ENCODE data around the gene CACYBP. TPM values are rescaled to one million over a fixed set of nuclear protein-coding genes. Genes with fewer than 3 reads are reported as not detected.

Gene CACYBP
- polyA plus RNA-seq, 1 donor (not counting 4 experiments of a cell fraction or from before 2014, with no cell fraction given) = 59.3 TPM

DNA sequence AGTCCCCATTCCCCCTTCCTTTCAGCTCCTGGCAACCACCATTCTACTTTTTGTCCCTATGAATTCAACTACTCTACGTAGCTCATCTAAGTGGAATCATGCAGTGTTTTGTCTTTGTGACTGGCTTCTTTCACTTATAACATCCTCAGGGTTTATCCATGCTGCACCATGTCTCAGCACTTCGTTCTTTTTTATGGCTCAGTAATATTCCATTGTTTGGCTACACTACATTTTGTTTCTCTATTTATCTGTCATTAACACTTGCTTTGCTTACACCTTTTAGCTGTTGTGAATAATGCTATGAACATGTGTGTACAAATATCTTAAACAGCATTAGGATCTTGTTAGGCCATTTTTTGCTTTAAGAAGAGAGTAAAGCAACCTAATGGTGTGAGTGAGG lies 25.0 kb downstream of the CACYBP start:
- H3K9me3 ChIP-seq (ENCODE audit: control insufficient read depth, low read depth, low read length) = no peaks in the 10 kb centered on the region
- H4K20me1 ChIP-seq (ENCODE audit: control insufficient read depth, extremely low read depth, insufficient read depth, low read length) = no peaks in the 10 kb centered on the region
- no peak overlapping the region for H2AFZ ChIP-seq (ENCODE audit: control insufficient read depth, low read length)
- H3K9me1 ChIP-seq (ENCODE audit: control insufficient read depth, extremely low read depth, insufficient read depth, low read length) = no peaks in the 10 kb centered on the region
- no peak overlapping the region for H3K9ac ChIP-seq (ENCODE audit: control insufficient read depth, extremely low read depth, insufficient read depth, low read length)
- peaks cover 29% of the 10 kb centered on the region for H3K79me2 ChIP-seq (ENCODE audit: control insufficient read depth, insufficient read depth, low read length)
- no peaks in the 10 kb centered on the region for H3K36me3 ChIP-seq (ENCODE audit: control insufficient read depth in 2 of 2, extremely low read depth in 1 of 2, insufficient read depth in 2 of 2, low read length in 2 of 2)
- TF ChIP-seq, protein P1, sequence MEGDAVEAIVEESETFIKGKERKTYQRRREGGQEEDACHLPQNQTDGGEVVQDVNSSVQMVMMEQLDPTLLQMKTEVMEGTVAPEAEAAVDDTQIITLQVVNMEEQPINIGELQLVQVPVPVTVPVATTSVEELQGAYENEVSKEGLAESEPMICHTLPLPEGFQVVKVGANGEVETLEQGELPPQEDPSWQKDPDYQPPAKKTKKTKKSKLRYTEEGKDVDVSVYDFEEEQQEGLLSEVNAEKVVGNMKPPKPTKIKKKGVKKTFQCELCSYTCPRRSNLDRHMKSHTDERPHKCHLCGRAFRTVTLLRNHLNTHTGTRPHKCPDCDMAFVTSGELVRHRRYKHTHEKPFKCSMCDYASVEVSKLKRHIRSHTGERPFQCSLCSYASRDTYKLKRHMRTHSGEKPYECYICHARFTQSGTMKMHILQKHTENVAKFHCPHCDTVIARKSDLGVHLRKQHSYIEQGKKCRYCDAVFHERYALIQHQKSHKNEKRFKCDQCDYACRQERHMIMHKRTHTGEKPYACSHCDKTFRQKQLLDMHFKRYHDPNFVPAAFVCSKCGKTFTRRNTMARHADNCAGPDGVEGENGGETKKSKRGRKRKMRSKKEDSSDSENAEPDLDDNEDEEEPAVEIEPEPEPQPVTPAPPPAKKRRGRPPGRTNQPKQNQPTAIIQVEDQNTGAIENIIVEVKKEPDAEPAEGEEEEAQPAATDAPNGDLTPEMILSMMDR (optimal IDR thresholded peaks at IDR 0.05 in 1 of 3, IDR thresholded peaks at IDR 0.05 in 1 of 3, conservative IDR thresholded peaks at IDR 0.05 in 1 of 3; ENCODE audit: extremely low read depth in 1 of 3, insufficient read depth in 2 of 3, low read length in 3 of 3) = no peak
- TF ChIP-seq EZH2 (IDR thresholded peaks at IDR 0.05; ENCODE audit: low read length) = no peak
- peaks cover 23% of the 10 kb centered on the region for H3K4me1 ChIP-seq (ENCODE audit: control insufficient read depth, extremely low read depth, insufficient read depth, low read length)
- H3K4me2 ChIP-seq (ENCODE audit: control insufficient read depth, extremely low read depth, insufficient read depth, low read depth, low read length) = no peak overlapping the region
- FAIRE-seq (no peak), DNase-seq (ENCODE audit: low read depth, low spot score) (no peak)
- dilution Hi-C loops (cut with MboI; ENCODE audit: extremely low pct_ligation_motif_present, low sequenced_read_pairs) = no loop called here
- H3K27ac ChIP-seq (ENCODE audit: control insufficient read depth, insufficient read depth, low read length) = no peak overlapping the region
- H3K4me3 ChIP-seq (ENCODE audit: control insufficient read depth in 2 of 3, extremely low read depth in 1 of 3, insufficient read depth in 2 of 3, low read depth in 1 of 3, low read length in 3 of 3) = no peak overlapping the region
- no peaks in the 10 kb centered on the region for H3K27me3 ChIP-seq (ENCODE audit: control insufficient read depth, extremely low read depth, insufficient read depth, low read length)

DNA sequence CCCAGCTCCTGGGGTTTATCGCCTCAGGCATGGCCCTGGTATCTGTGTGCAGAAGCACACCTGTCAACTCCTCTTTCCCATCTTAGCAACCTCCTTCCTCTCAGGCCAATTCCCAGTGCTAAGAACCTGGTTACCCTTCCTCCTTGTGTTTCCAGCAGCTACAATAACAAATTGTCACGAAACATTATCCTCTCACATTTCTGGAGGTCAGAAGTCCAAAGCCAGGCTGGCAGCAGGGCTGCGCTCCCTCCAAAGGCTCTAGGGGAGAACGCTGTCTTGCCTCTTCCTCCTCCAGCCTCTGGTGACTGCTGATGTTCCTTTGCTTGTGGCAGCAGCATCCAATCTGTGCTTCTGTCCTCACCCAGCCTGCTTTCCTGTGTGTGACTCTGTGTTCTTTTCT lies 34.2 kb downstream of the CACYBP start:
- Histone ChIP-seq H3K9me3 (ENCODE audit: control insufficient read depth, low read depth, low read length) (no peaks in the 10 kb centered on the region), H3K27ac (ENCODE audit: control insufficient read depth, insufficient read depth, low read length) (no peak overlapping the region), H3K4me3 (ENCODE audit: control insufficient read depth in 2 of 3, extremely low read depth in 1 of 3, insufficient read depth in 2 of 3, low read depth in 1 of 3, low read length in 3 of 3) (no peak overlapping the region), H3K4me2 (ENCODE audit: control insufficient read depth, extremely low read depth, insufficient read depth, low read depth, low read length) (no peak overlapping the region), H3K9ac (ENCODE audit: control insufficient read depth, extremely low read depth, insufficient read depth, low read length) (no peak overlapping the region), H3K79me2 (ENCODE audit: control insufficient read depth, insufficient read depth, low read length) (no peaks in the 10 kb centered on the region), H3K4me1 (ENCODE audit: control insufficient read depth, extremely low read depth, insufficient read depth, low read length) (peaks cover 4% of the 10 kb centered on the region), H3K9me1 (ENCODE audit: control insufficient read depth, extremely low read depth, insufficient read depth, low read length) (no peaks in the 10 kb centered on the region), H3K36me3 (ENCODE audit: control insufficient read depth in 2 of 2, extremely low read depth in 1 of 2, insufficient read depth in 2 of 2, low read length in 2 of 2) (no peaks in the 10 kb centered on the region), H2AFZ (ENCODE audit: control insufficient read depth, low read length) (no peak overlapping the region), H4K20me1 (ENCODE audit: control insufficient read depth, extremely low read depth, insufficient read depth, low read length) (no peaks in the 10 kb centered on the region), H3K27me3 (ENCODE audit: control insufficient read depth, extremely low read depth, insufficient read depth, low read length) (peaks cover 10% of the 10 kb centered on the region)
- TF ChIP-seq, protein P1 (optimal IDR thresholded peaks at IDR 0.05 in 1 of 3, IDR thresholded peaks at IDR 0.05 in 1 of 3, conservative IDR thresholded peaks at IDR 0.05 in 1 of 3; ENCODE audit: extremely low read depth in 1 of 3, insufficient read depth in 2 of 3, low read length in 3 of 3) = no peak
- TF ChIP-seq EZH2 (IDR thresholded peaks at IDR 0.05; ENCODE audit: low read length) = no peak
- FAIRE-seq (no peak), DNase-seq (ENCODE audit: low read depth, low spot score) (no peak)
- dilution Hi-C loops (cut with MboI; ENCODE audit: extremely low pct_ligation_motif_present, low sequenced_read_pairs) = no loop called here
